Activated naive CD8-positive, alpha-beta T cell (primary cell): ENCODE measurements around the gene THSD4.

ENCODE experiments used
- H3K27ac Mint-ChIP-seq: one replicate; pipeline ENCODE4 v1.8.0; 2021; ENCODE audit warnings: mixed read lengths
- H3K27me3 Mint-ChIP-seq: one replicate; pipeline ENCODE4 v1.8.0; 2021; ENCODE audit warnings: mixed read lengths
- H3K36me3 Mint-ChIP-seq: one replicate; pipeline ENCODE4 v1.8.0; 2021; ENCODE audit warnings: mixed read lengths
- H3K4me1 Mint-ChIP-seq: one replicate; pipeline ENCODE4 v1.8.0; 2021; ENCODE audit warnings: low read depth, mixed read lengths
- H3K4me3 Mint-ChIP-seq: one replicate; pipeline ENCODE4 v1.8.0; 2021; ENCODE audit warnings: mild to moderate bottlenecking, mixed read lengths
- H3K9me3 Mint-ChIP-seq: one replicate; pipeline ENCODE4 v1.8.0; 2021; ENCODE audit warnings: low read depth, mixed read lengths

Gene THSD4

GRCh38 chr15:71734709-71735384, 619.6 kb downstream of the THSD4 start:
- H3K36me3 Mint-ChIP-seq = no peaks in the 10 kb centered on the region
- H3K9me3 Mint-ChIP-seq = no peaks in the 10 kb centered on the region
- no peak overlapping the region for H3K4me3 Mint-ChIP-seq
- H3K4me1 Mint-ChIP-seq = no peaks in the 10 kb centered on the region
- no peak overlapping the region for H3K27ac Mint-ChIP-seq
- H3K27me3 Mint-ChIP-seq = peaks cover 12% of the 10 kb centered on the region

- Mint-ChIP-seq H3K36me3 (no peaks in the 10 kb centered on the region), H3K9me3 (no peaks in the 10 kb centered on the region), H3K27ac (no peak overlapping the region), H3K4me1 (no peaks in the 10 kb centered on the region), H3K4me3 (no peak overlapping the region), H3K27me3 (peaks cover 12% of the 10 kb centered on the region)
Measured at GRCh38 chr15:71735385-71735757, 620.1 kb downstream of the THSD4 start.

GRCh38 chr15:71736286-71736947, 621.1 kb downstream of the THSD4 start:
- H3K4me1 Mint-ChIP-seq = no peaks in the 10 kb centered on the region
- no peak overlapping the region for H3K27ac Mint-ChIP-seq
- H3K9me3 Mint-ChIP-seq = no peaks in the 10 kb centered on the region
- peaks cover 10% of the 10 kb centered on the region for H3K27me3 Mint-ChIP-seq
- H3K36me3 Mint-ChIP-seq = no peaks in the 10 kb centered on the region
- no peak overlapping the region for H3K4me3 Mint-ChIP-seq

GRCh38 chr15:71737761-71738160, 622.5 kb downstream of the THSD4 start:
- H3K9me3 Mint-ChIP-seq = no peaks in the 10 kb centered on the region
- no peak overlapping the region for H3K4me3 Mint-ChIP-seq
- no peak overlapping the region for H3K27ac Mint-ChIP-seq
- H3K27me3 Mint-ChIP-seq = peaks cover 6% of the 10 kb centered on the region
- H3K4me1 Mint-ChIP-seq = no peaks in the 10 kb centered on the region
- H3K36me3 Mint-ChIP-seq = no peaks in the 10 kb centered on the region

- no peak overlapping the region for H3K4me3 Mint-ChIP-seq
- H3K36me3 Mint-ChIP-seq = no peaks in the 10 kb centered on the region
- H3K4me1 Mint-ChIP-seq = no peaks in the 10 kb centered on the region
- no peaks in the 10 kb centered on the region for H3K9me3 Mint-ChIP-seq
- no peak overlapping the region for H3K27ac Mint-ChIP-seq
- H3K27me3 Mint-ChIP-seq = peaks cover 6% of the 10 kb centered on the region
Measured at GRCh38 chr15:71739355-71739754, 624.1 kb downstream of the THSD4 start.

GRCh38 chr15:71742964-71743363, 627.7 kb downstream of the THSD4 start:
- H3K27me3 Mint-ChIP-seq = peaks cover 4% of the 10 kb centered on the region
- no peak overlapping the region for H3K4me3 Mint-ChIP-seq
- H3K4me1 Mint-ChIP-seq = no peaks in the 10 kb centered on the region
- H3K9me3 Mint-ChIP-seq = no peaks in the 10 kb centered on the region
- no peaks in the 10 kb centered on the region for H3K36me3 Mint-ChIP-seq
- no peak overlapping the region for H3K27ac Mint-ChIP-seq

- H3K36me3 Mint-ChIP-seq = no peaks in the 10 kb centered on the region
- H3K4me1 Mint-ChIP-seq = no peaks in the 10 kb centered on the region
- no peak overlapping the region for H3K27ac Mint-ChIP-seq
- H3K4me3 Mint-ChIP-seq = no peak overlapping the region
- peaks cover 4% of the 10 kb centered on the region for H3K27me3 Mint-ChIP-seq
- H3K9me3 Mint-ChIP-seq = no peaks in the 10 kb centered on the region
Measured at GRCh38 chr15:71743861-71744382, 628.7 kb downstream of the THSD4 start.

GRCh38 chr15:71746719-71747118, 631.4 kb downstream of the THSD4 start:
- H3K27ac Mint-ChIP-seq = no peak overlapping the region
- peaks cover 5% of the 10 kb centered on the region for H3K27me3 Mint-ChIP-seq
- H3K4me3 Mint-ChIP-seq = no peak overlapping the region
- H3K4me1 Mint-ChIP-seq = no peaks in the 10 kb centered on the region
- no peaks in the 10 kb centered on the region for H3K36me3 Mint-ChIP-seq
- no peaks in the 10 kb centered on the region for H3K9me3 Mint-ChIP-seq

- Mint-ChIP-seq H3K4me1 (no peaks in the 10 kb centered on the region), H3K9me3 (no peaks in the 10 kb centered on the region), H3K4me3 (no peak overlapping the region), H3K27ac (no peak overlapping the region), H3K27me3 (peaks cover 5% of the 10 kb centered on the region), H3K36me3 (no peaks in the 10 kb centered on the region)
Measured at GRCh38 chr15:71747128-71748083, 632.1 kb downstream of the THSD4 start.

GRCh38 chr15:71748293-71748718, 633.0 kb downstream of the THSD4 start:
- no peaks in the 10 kb centered on the region for H3K9me3 Mint-ChIP-seq
- no peak overlapping the region for H3K4me3 Mint-ChIP-seq
- H3K27ac Mint-ChIP-seq = no peak overlapping the region
- peaks cover 4% of the 10 kb centered on the region for H3K27me3 Mint-ChIP-seq
- H3K36me3 Mint-ChIP-seq = no peaks in the 10 kb centered on the region
- no peaks in the 10 kb centered on the region for H3K4me1 Mint-ChIP-seq

- peaks cover 2% of the 10 kb centered on the region for H3K27me3 Mint-ChIP-seq
- no peak overlapping the region for H3K27ac Mint-ChIP-seq
- H3K9me3 Mint-ChIP-seq = no peaks in the 10 kb centered on the region
- H3K4me1 Mint-ChIP-seq = no peaks in the 10 kb centered on the region
- no peaks in the 10 kb centered on the region for H3K36me3 Mint-ChIP-seq
- H3K4me3 Mint-ChIP-seq = no peak overlapping the region
Measured at GRCh38 chr15:71749500-71749899, 634.2 kb downstream of the THSD4 start.

GRCh38 chr15:71752128-71752527, 636.9 kb downstream of the THSD4 start:
- Mint-ChIP-seq H3K4me1 (no peaks in the 10 kb centered on the region), H3K36me3 (no peaks in the 10 kb centered on the region), H3K27ac (no peak overlapping the region), H3K27me3 (peaks cover 5% of the 10 kb centered on the region), H3K4me3 (no peak overlapping the region), H3K9me3 (no peaks in the 10 kb centered on the region)

- Mint-ChIP-seq H3K36me3 (no peaks in the 10 kb centered on the region), H3K4me1 (no peaks in the 10 kb centered on the region), H3K9me3 (no peaks in the 10 kb centered on the region), H3K27me3 (peaks cover 5% of the 10 kb centered on the region), H3K27ac (no peak overlapping the region), H3K4me3 (no peak overlapping the region)
Measured at GRCh38 chr15:71752604-71753289, 637.5 kb downstream of the THSD4 start.

GRCh38 chr15:71753346-71753745, 638.1 kb downstream of the THSD4 start:
- H3K27ac Mint-ChIP-seq = no peak overlapping the region
- H3K9me3 Mint-ChIP-seq = no peaks in the 10 kb centered on the region
- no peaks in the 10 kb centered on the region for H3K4me1 Mint-ChIP-seq
- H3K27me3 Mint-ChIP-seq = peaks cover 5% of the 10 kb centered on the region
- no peaks in the 10 kb centered on the region for H3K36me3 Mint-ChIP-seq
- no peak overlapping the region for H3K4me3 Mint-ChIP-seq
